ENCODE data around the gene ASIC5.
"Not testable (repeated sequence)": the region's sequence is repeated elsewhere in the genome, so short reads cannot be mapped to it uniquely, and the experiment has no call there.

The ASIC5 gene

DNA sequence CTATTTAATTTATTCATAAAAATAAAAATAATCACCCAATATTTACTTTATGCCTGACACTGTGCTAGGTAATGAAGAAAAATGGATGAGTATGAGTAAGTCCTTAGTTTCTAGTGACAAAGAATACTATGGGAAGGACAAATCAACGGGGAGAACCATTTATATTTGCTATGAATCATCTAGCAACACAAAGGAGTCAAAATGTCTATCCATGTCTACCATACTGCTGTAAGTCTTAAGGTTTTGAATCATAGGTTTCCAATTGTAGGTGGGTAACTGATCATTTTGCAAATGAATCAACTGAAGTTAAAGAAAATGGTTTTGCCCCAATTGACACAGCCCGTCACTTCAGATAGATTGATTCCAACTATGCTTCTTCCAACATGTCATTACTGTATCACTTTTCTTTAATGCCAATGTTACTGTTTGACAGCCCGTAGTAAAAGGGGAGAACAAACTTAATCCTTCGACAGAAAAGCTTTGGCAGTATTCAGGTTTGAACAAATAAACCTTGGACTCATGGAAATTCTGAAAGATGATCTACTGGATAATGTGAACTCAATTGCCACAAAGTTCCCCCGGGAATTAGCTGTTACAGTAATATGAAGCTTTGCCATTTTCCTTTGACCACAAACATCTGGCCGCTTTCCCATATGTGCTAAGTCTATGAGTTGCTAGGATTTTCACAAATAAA lies 40.6 kb upstream of the ASIC5 start:
- Histone ChIP-seq H3K4me1 (ENCODE audit: control extremely low read depth in 1 of 4, control insufficient read depth in 4 of 4, insufficient read depth in 4 of 4, low read length in 3 of 4) (no peaks in the 10 kb centered on the region), H3K9me3 (ENCODE audit: control extremely low read depth in 1 of 5, control insufficient read depth in 4 of 5, insufficient read depth in 2 of 5, low read depth in 1 of 5, low read length in 4 of 5) (no peaks in the 10 kb centered on the region), H3K27me3 (replicated peaks in 2 of 5; ENCODE audit: control insufficient read depth in 4 of 5, insufficient read depth in 5 of 5, low read length in 4 of 5) (no peaks in the 10 kb centered on the region), H3K27ac (ENCODE audit: insufficient read depth in 1 of 2, low read depth in 1 of 2, low read length in 2 of 2, poor library complexity in 1 of 2, severe bottlenecking in 2 of 2) (no peak overlapping the region), H3K36me3 (ENCODE audit: control insufficient read depth in 4 of 4, insufficient read depth in 4 of 4, low read length in 3 of 4) (no peaks in the 10 kb centered on the region), H3K4me3 (ENCODE audit: control insufficient read depth in 1 of 7, extremely low read depth in 1 of 7, insufficient read depth in 4 of 7, low read depth in 2 of 7, low read length in 6 of 7) (no peak overlapping the region)
- DNase-seq = no peak
- ChIA-PET CTCF (no interaction called here), POLR2A (no interaction called here)
- 100% methylated on average over 3 of the region's 6 CpGs for WGBS (ENCODE audit: insufficient coverage)

DNA sequence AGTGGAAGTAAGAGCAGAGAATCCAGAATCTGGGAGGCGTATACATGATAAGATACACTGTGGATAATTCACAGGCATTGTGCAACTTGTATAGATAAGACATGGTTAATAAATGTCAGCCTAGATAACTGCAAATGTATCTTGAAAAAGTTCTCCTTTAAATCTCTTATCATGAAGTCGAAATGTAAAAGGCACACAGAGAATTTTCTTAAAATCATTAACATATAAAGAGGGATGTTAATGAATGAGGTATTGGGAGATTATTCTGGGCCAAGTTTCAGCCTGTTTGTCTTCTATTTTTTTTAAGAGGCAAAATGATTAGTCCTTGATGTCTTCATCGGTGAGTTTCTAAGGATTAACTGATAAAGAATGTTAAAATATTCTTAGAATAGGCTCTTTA lies 38.3 kb upstream of the ASIC5 start:
- 71% methylated on average over 2 of the region's 3 CpGs for WGBS (ENCODE audit: insufficient coverage)
- CTCF ChIA-PET = no interaction called here
- POLR2A ChIA-PET = no interaction called here
- Histone ChIP-seq H3K4me1 (ENCODE audit: control extremely low read depth in 1 of 4, control insufficient read depth in 4 of 4, insufficient read depth in 4 of 4, low read length in 3 of 4) (no peaks in the 10 kb centered on the region), H3K27ac (ENCODE audit: insufficient read depth in 1 of 2, low read depth in 1 of 2, low read length in 2 of 2, poor library complexity in 1 of 2, severe bottlenecking in 2 of 2) (no peak overlapping the region), H3K4me3 (ENCODE audit: control insufficient read depth in 1 of 7, extremely low read depth in 1 of 7, insufficient read depth in 4 of 7, low read depth in 2 of 7, low read length in 6 of 7) (no peak overlapping the region), H3K36me3 (ENCODE audit: control insufficient read depth in 4 of 4, insufficient read depth in 4 of 4, low read length in 3 of 4) (no peaks in the 10 kb centered on the region), H3K27me3 (replicated peaks in 2 of 5; ENCODE audit: control insufficient read depth in 4 of 5, insufficient read depth in 5 of 5, low read length in 4 of 5) (no peaks in the 10 kb centered on the region), H3K9me3 (ENCODE audit: control extremely low read depth in 1 of 5, control insufficient read depth in 4 of 5, insufficient read depth in 2 of 5, low read depth in 1 of 5, low read length in 4 of 5) (no peaks in the 10 kb centered on the region)
- DNase-seq = no peak

DNA sequence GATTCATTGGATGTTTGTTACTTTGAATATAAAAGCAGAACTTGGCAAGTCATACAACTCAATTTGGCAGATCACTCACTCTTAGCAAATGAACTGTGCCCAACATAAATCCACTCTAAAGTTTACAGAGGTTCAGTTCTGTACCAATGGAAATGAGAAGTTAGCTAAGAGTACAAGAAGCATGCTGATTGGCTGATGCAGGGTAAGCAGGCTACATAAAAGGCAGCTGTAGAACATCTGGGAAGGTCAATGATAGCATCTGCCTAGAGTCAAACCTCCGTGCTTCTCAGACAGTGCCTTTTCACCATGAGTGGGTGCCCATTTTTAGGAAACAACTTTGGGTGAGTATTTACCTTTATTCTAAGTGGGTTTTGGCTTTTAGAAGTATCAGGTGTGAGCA lies 37.4 kb upstream of the ASIC5 start, which contains the start of gene TDO2:
Gene TDO2 (plus strand): TSS at position 244 of the 400 bp plus-strand sequence. CDS start 63 bp downstream, at position 307.
- Histone ChIP-seq H3K27ac (ENCODE audit: insufficient read depth in 1 of 2, low read depth in 1 of 2, low read length in 2 of 2, poor library complexity in 1 of 2, severe bottlenecking in 2 of 2) (no peak within 1 kb of the TSS), H3K36me3 (ENCODE audit: control insufficient read depth in 4 of 4, insufficient read depth in 4 of 4, low read length in 3 of 4) (no peaks in the 10 kb centered on the region), H3K4me1 (ENCODE audit: control extremely low read depth in 1 of 4, control insufficient read depth in 4 of 4, insufficient read depth in 4 of 4, low read length in 3 of 4) (no peaks in the 10 kb centered on the region), H3K4me3 (ENCODE audit: control insufficient read depth in 1 of 7, extremely low read depth in 1 of 7, insufficient read depth in 4 of 7, low read depth in 2 of 7, low read length in 6 of 7) (no peak within 1 kb of the TSS), H3K9me3 (ENCODE audit: control extremely low read depth in 1 of 5, control insufficient read depth in 4 of 5, insufficient read depth in 2 of 5, low read depth in 1 of 5, low read length in 4 of 5) (peaks cover 0 to 2% (median 0%) of the 10 kb centered on the region in 5 experiments), H3K27me3 (replicated peaks in 2 of 5; ENCODE audit: control insufficient read depth in 4 of 5, insufficient read depth in 5 of 5, low read length in 4 of 5) (no peaks in the 10 kb centered on the region)
- ChIA-PET POLR2A (no interaction called here), CTCF (interaction anchor here (1.2 kb wide), 1 partner anchor 8 kb away, joined by 3 read pairs; no protein-coding TSS in a partner anchor)
- no peak for DNase-seq
- 89% methylated on average over 1 of the region's 1 CpG for WGBS (ENCODE audit: insufficient coverage)

- H3K27me3 ChIP-seq (replicated peaks in 2 of 5; ENCODE audit: control insufficient read depth in 4 of 5, insufficient read depth in 5 of 5, low read length in 4 of 5) = no peaks in the 10 kb centered on the region
- peaks cover 0 to 7% (median 0%) of the 10 kb centered on the region in 5 experiments for H3K9me3 ChIP-seq (ENCODE audit: control extremely low read depth in 1 of 5, control insufficient read depth in 4 of 5, insufficient read depth in 2 of 5, low read depth in 1 of 5, low read length in 4 of 5)
- WGBS (ENCODE audit: insufficient coverage) = no CpG with 5 or more reads among the region's 2 CpGs
- ChIA-PET POLR2A (no interaction called here), CTCF (no interaction called here)
- H3K4me3 ChIP-seq (ENCODE audit: control insufficient read depth in 1 of 7, extremely low read depth in 1 of 7, insufficient read depth in 4 of 7, low read depth in 2 of 7, low read length in 6 of 7) = no peak overlapping the region
- no peaks in the 10 kb centered on the region for H3K4me1 ChIP-seq (ENCODE audit: control extremely low read depth in 1 of 4, control insufficient read depth in 4 of 4, insufficient read depth in 4 of 4, low read length in 3 of 4)
- no peak for DNase-seq
- H3K36me3 ChIP-seq (ENCODE audit: control insufficient read depth in 4 of 4, insufficient read depth in 4 of 4, low read length in 3 of 4) = no peaks in the 10 kb centered on the region
- no peak overlapping the region for H3K27ac ChIP-seq (ENCODE audit: insufficient read depth in 1 of 2, low read depth in 1 of 2, low read length in 2 of 2, poor library complexity in 1 of 2, severe bottlenecking in 2 of 2)
Measured at GRCh38 chr4:155901013-155901412, 34.9 kb upstream of the ASIC5 start.

DNA sequence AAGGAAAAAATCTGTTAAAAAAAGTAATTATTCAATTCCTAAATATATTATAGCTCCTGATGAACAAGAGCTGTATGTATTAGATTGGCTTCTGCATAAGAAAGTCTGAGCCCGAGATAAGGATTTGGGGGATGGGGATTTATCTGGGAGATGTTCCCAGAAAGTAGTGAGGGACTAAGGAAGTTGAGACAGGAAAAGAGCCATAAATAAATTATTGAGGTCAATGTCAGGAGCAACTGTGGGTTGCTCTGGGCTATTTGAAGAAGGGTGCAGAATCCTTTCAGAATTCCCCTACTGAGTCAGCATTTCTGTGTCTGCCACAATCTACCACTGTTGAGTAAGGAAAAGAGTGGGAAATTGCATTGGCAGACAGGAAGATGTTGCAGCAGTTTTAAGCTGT lies 34.3 kb upstream of the ASIC5 start:
- H3K9me3 ChIP-seq (ENCODE audit: control extremely low read depth in 1 of 5, control insufficient read depth in 4 of 5, insufficient read depth in 2 of 5, low read depth in 1 of 5, low read length in 4 of 5) = peaks cover 0 to 7% (median 0%) of the 10 kb centered on the region in 5 experiments
- POLR2A ChIA-PET = no interaction called here
- H3K36me3 ChIP-seq (ENCODE audit: control insufficient read depth in 4 of 4, insufficient read depth in 4 of 4, low read length in 3 of 4) = no peaks in the 10 kb centered on the region
- H3K27ac ChIP-seq (ENCODE audit: insufficient read depth in 1 of 2, low read depth in 1 of 2, low read length in 2 of 2, poor library complexity in 1 of 2, severe bottlenecking in 2 of 2) = no peak overlapping the region
- WGBS (ENCODE audit: insufficient coverage) = 80% methylated on average over 1 of the region's 1 CpG
- CTCF ChIA-PET = interaction anchor here (0.6 kb wide), 1 partner anchor 23 kb away, joined by 3 read pairs; no protein-coding TSS in a partner anchor
- no peak overlapping the region for H3K4me3 ChIP-seq (ENCODE audit: control insufficient read depth in 1 of 7, extremely low read depth in 1 of 7, insufficient read depth in 4 of 7, low read depth in 2 of 7, low read length in 6 of 7)
- no peak for DNase-seq
- H3K4me1 ChIP-seq (ENCODE audit: control extremely low read depth in 1 of 4, control insufficient read depth in 4 of 4, insufficient read depth in 4 of 4, low read length in 3 of 4) = no peaks in the 10 kb centered on the region
- no peaks in the 10 kb centered on the region for H3K27me3 ChIP-seq (replicated peaks in 2 of 5; ENCODE audit: control insufficient read depth in 4 of 5, insufficient read depth in 5 of 5, low read length in 4 of 5)

- Histone ChIP-seq H3K27me3 (replicated peaks in 2 of 5; ENCODE audit: control insufficient read depth in 4 of 5, insufficient read depth in 5 of 5, low read length in 4 of 5) (no peaks in the 10 kb centered on the region), H3K27ac (ENCODE audit: insufficient read depth in 1 of 2, low read depth in 1 of 2, low read length in 2 of 2, poor library complexity in 1 of 2, severe bottlenecking in 2 of 2) (no peak overlapping the region), H3K36me3 (ENCODE audit: control insufficient read depth in 4 of 4, insufficient read depth in 4 of 4, low read length in 3 of 4) (no peaks in the 10 kb centered on the region), H3K4me1 (ENCODE audit: control extremely low read depth in 1 of 4, control insufficient read depth in 4 of 4, insufficient read depth in 4 of 4, low read length in 3 of 4) (no peaks in the 10 kb centered on the region), H3K9me3 (ENCODE audit: control extremely low read depth in 1 of 5, control insufficient read depth in 4 of 5, insufficient read depth in 2 of 5, low read depth in 1 of 5, low read length in 4 of 5) (peaks cover 0 to 7% (median 0%) of the 10 kb centered on the region in 5 experiments), H3K4me3 (ENCODE audit: control insufficient read depth in 1 of 7, extremely low read depth in 1 of 7, insufficient read depth in 4 of 7, low read depth in 2 of 7, low read length in 6 of 7) (no peak overlapping the region)
- no peak for DNase-seq
- no CpG with 5 or more reads among the region's 3 CpGs for WGBS (ENCODE audit: insufficient coverage)
- ChIA-PET CTCF (no interaction called here), POLR2A (no interaction called here)
Measured at GRCh38 chr4:155899891-155900290, 33.8 kb upstream of the ASIC5 start.

DNA sequence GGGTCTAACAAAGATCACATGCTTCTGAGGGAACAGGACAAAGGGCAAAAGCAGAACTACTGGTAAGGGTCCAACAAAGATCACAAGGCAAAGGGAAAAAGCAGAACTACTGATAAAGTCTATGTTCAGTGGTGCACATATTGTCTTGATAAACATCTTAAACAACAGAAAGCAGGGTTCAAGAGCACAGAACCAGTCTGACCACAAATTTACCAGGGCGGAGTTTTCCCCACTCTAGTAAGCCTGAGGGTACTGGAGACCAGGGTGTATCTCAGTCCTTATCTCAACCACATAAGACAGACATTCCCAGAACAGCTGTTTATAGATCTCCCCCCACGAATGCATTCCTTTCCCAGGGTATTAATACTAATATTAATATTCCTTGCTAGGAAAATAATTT lies 32.3 kb upstream of the ASIC5 start:
- WGBS (ENCODE audit: insufficient coverage) = 100% methylated on average over 1 of the region's 2 CpGs

More for the DNA sequence above, 32.3 kb upstream of the ASIC5 start:
- POLR2A ChIA-PET; H3K9me3 ChIP-seq (ENCODE audit: control extremely low read depth in 1 of 5, control insufficient read depth in 4 of 5, insufficient read depth in 2 of 5, low read depth in 1 of 5, low read length in 4 of 5); DNase-seq; H3K27ac ChIP-seq (ENCODE audit: insufficient read depth in 1 of 2, low read depth in 1 of 2, low read length in 2 of 2, poor library complexity in 1 of 2, severe bottlenecking in 2 of 2); H3K27me3 ChIP-seq (replicated peaks in 2 of 5; ENCODE audit: control insufficient read depth in 4 of 5, insufficient read depth in 5 of 5, low read length in 4 of 5); H3K36me3 ChIP-seq (ENCODE audit: control insufficient read depth in 4 of 4, insufficient read depth in 4 of 4, low read length in 3 of 4); H3K4me3 ChIP-seq (ENCODE audit: control insufficient read depth in 1 of 7, extremely low read depth in 1 of 7, insufficient read depth in 4 of 7, low read depth in 2 of 7, low read length in 6 of 7); CTCF ChIA-PET; H3K4me1 ChIP-seq (ENCODE audit: control extremely low read depth in 1 of 4, control insufficient read depth in 4 of 4, insufficient read depth in 4 of 4, low read length in 3 of 4): not testable (repeated sequence)

Measured in common myeloid progenitor, CD34-positive (primary cell).